KOPT-K1 (cell line): ENCODE data around the gene CPN2.

Experiments used
- H3K27ac ChIP-seq: fragments of 200-600 bp; sonication (generic); 2 replicates; pipeline ENCODE4 v1.5.1; 2016; ENCODE audit warnings: antibody characterized with exemption, mild to moderate bottlenecking, low read depth, low read length; ENCODE audit not compliant: poor library complexity, severe bottlenecking
- H3K36me3 ChIP-seq: fragments of 200-600 bp; sonication (generic); 2 replicates; pipeline ENCODE4 v1.5.1; 2017; ENCODE audit warnings: antibody characterized with exemption, mild to moderate bottlenecking, low read length, moderate library complexity; ENCODE audit not compliant: insufficient read depth
- H3K9me3 ChIP-seq: fragments of 200-600 bp; sonication (generic); 2 replicates; pipeline ENCODE4 v1.5.1; 2017; ENCODE audit warnings: antibody characterized with exemption, low read length, mild to moderate bottlenecking; ENCODE audit not compliant: insufficient read depth, poor library complexity, severe bottlenecking

Gene CPN2

GRCh38 chr3:194373028-194373427, 21.9 kb upstream of the CPN2 start:
- no peaks in the 10 kb centered on the region for H3K36me3 ChIP-seq
- no peaks in the 10 kb centered on the region for H3K9me3 ChIP-seq
- no peak overlapping the region for H3K27ac ChIP-seq

- no peaks in the 10 kb centered on the region for H3K9me3 ChIP-seq
- no peaks in the 10 kb centered on the region for H3K36me3 ChIP-seq
- no peak overlapping the region for H3K27ac ChIP-seq
Observed at GRCh38 chr3:194370753-194371152, 19.6 kb upstream of the CPN2 start.

GRCh38 chr3:194369522-194370279, 18.6 kb upstream of the CPN2 start, which contains the start of gene LRRC15:
Gene LRRC15 (minus strand): TSS chr3:194369743. CDS start chr3:194361043, 8,700 bp downstream.
- no peaks in the 10 kb centered on the region for H3K9me3 ChIP-seq
- H3K36me3 ChIP-seq = no peaks in the 10 kb centered on the region
- H3K27ac ChIP-seq = no peak within 1 kb of the TSS

- no peak overlapping the region for H3K27ac ChIP-seq
- no peaks in the 10 kb centered on the region for H3K9me3 ChIP-seq
- no peaks in the 10 kb centered on the region for H3K36me3 ChIP-seq
Observed at GRCh38 chr3:194368918-194369317, 17.8 kb upstream of the CPN2 start.

- Histone ChIP-seq H3K27ac (no peak overlapping the region), H3K36me3 (no peaks in the 10 kb centered on the region), H3K9me3 (no peaks in the 10 kb centered on the region)
Observed at GRCh38 chr3:194367992-194368841, 17.1 kb upstream of the CPN2 start.

GRCh38 chr3:194365978-194366490, 14.9 kb upstream of the CPN2 start:
- Histone ChIP-seq H3K36me3 (no peaks in the 10 kb centered on the region), H3K27ac (no peak overlapping the region), H3K9me3 (no peaks in the 10 kb centered on the region)

GRCh38 chr3:194365526-194365925, 14.4 kb upstream of the CPN2 start:
- Histone ChIP-seq H3K9me3 (no peaks in the 10 kb centered on the region), H3K36me3 (no peaks in the 10 kb centered on the region), H3K27ac (no peak overlapping the region)

GRCh38 chr3:194364652-194365434, 13.7 kb upstream of the CPN2 start:
- no peak overlapping the region for H3K27ac ChIP-seq

GRCh38 chr3:194364314-194364651, 13.2 kb upstream of the CPN2 start:
- Histone ChIP-seq H3K9me3 (no peaks in the 10 kb centered on the region), H3K27ac (no peak overlapping the region), H3K36me3 (no peaks in the 10 kb centered on the region)

More at GRCh38 chr3:194364652-194365434, 13.7 kb upstream of the CPN2 start:
- Histone ChIP-seq H3K9me3 (no peaks in the 10 kb centered on the region), H3K36me3 (no peaks in the 10 kb centered on the region)

- Histone ChIP-seq H3K9me3 (no peaks in the 10 kb centered on the region), H3K36me3 (no peaks in the 10 kb centered on the region), H3K27ac (no peak overlapping the region)
Observed at GRCh38 chr3:194360568-194360967, 9.4 kb upstream of the CPN2 start.

GRCh38 chr3:194357681-194358080, 6.6 kb upstream of the CPN2 start:
- Histone ChIP-seq H3K36me3 (no peaks in the 10 kb centered on the region), H3K9me3 (no peaks in the 10 kb centered on the region), H3K27ac (no peak overlapping the region)

GRCh38 chr3:194355379-194355778, 4.3 kb upstream of the CPN2 start:
- Histone ChIP-seq H3K36me3 (no peaks in the 10 kb centered on the region), H3K9me3 (no peaks in the 10 kb centered on the region), H3K27ac (no peak overlapping the region)

GRCh38 chr3:194354315-194354714, 3.2 kb upstream of the CPN2 start:
- H3K27ac ChIP-seq = no peak overlapping the region
- H3K36me3 ChIP-seq = no peaks in the 10 kb centered on the region
- no peaks in the 10 kb centered on the region for H3K9me3 ChIP-seq

- H3K27ac ChIP-seq = no peak overlapping the region
- no peaks in the 10 kb centered on the region for H3K36me3 ChIP-seq
- no peaks in the 10 kb centered on the region for H3K9me3 ChIP-seq
Observed at GRCh38 chr3:194352667-194353246, 1.6 kb upstream of the CPN2 start.
